ENCODE data around the gene RASSF3. TPM values are rescaled to one million over a fixed set of nuclear protein-coding genes. Genes with fewer than 3 reads are reported as not detected.
"Not testable (repeated sequence)": the region's sequence is repeated elsewhere in the genome, so short reads cannot be mapped to it uniquely, and the experiment has no call there.

RASSF3 gene
- total and polyA plus RNA-seq, 2 donors, result 9.4 to 22.8 TPM

DNA sequence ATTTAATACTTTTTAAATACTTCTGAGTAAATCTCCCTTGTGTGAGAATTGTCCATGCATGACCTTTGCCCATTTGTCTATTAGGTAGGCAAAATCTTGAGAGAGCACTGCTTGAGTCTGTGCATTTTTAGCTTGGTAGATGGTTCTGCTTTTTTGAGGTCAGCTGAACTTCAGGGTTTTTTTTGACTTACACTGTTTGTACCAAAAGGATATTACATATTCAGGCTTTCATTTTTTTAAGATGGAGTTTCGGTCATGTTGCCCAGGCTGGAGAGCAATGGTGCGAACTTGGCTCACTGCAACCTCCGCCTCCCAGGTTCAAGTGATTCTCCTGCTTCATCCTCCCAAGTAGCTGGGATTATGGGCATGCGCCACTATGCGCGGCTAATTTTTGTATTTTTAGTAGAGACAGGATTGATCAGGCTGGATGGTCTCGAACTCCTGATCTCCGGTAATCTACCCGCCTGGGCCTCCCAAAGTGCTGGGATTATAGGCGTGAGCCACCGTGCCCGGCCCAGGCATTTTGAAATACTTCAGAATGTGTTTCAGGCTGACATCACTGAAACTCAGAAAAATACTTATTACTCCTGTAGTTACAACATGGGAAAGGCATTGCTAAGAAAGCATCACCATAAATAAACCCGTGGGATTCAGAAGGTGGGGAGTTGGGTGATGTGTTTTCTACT lies 11.1 kb downstream of the RASSF3 start:
- Histone ChIP-seq H3K4me1 (ENCODE audit: control insufficient read depth in 2 of 2, insufficient read depth in 2 of 2, low read length in 2 of 2) (peaks cover 8 to 14% of the 10 kb centered on the region in 2 donors), H3K36me3 (ENCODE audit: control insufficient read depth in 2 of 2, insufficient read depth in 2 of 2, low read length in 1 of 2) (no peaks in the 10 kb centered on the region), H3K27me3 (ENCODE audit: control insufficient read depth in 2 of 2, insufficient read depth in 1 of 2, low read length in 1 of 2) (no peaks in the 10 kb centered on the region), H3K4me3 (ENCODE audit: low read length in 2 of 2) (no peak overlapping the region), H3K27ac (ENCODE audit: low read depth in 1 of 2, low read length in 1 of 2) (no peak overlapping the region), H3K9me3 (ENCODE audit: control insufficient read depth in 2 of 2, insufficient read depth in 1 of 2, low read length in 1 of 2) (no peaks in the 10 kb centered on the region)
- no peak for DNase-seq (ENCODE audit: low read depth in 6 of 9, low spot score in 9 of 9)
- 93% methylated on average over 13 of the region's 13 CpGs for WGBS

DNA sequence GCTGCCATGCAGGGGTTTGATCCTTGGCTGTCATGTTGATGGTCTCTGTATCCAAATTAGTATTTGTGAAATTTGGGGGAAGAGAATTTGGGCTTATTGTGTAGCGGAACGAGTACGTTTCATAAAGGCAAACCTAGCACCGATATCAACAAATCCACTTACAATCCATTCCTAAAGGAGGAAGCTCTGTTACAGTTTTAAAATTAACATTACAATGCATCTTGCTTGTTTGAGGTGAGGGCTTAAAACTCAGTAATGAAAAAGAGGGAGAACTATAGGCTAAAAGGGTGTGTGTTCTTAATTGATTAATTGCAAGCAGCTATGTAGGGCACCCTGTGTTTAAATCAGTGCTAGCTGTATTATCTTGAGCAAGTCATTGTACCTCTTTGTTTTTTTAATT lies 13.7 kb downstream of the RASSF3 start:
- Histone ChIP-seq H3K4me3 (ENCODE audit: low read length in 2 of 2) (no peak overlapping the region), H3K4me1 (ENCODE audit: control insufficient read depth in 2 of 2, insufficient read depth in 2 of 2, low read length in 2 of 2) (peaks cover 9 to 14% of the 10 kb centered on the region in 2 donors), H3K9me3 (ENCODE audit: control insufficient read depth in 2 of 2, insufficient read depth in 1 of 2, low read length in 1 of 2) (no peaks in the 10 kb centered on the region), H3K27ac (ENCODE audit: low read depth in 1 of 2, low read length in 1 of 2) (no peak overlapping the region), H3K36me3 (ENCODE audit: control insufficient read depth in 2 of 2, insufficient read depth in 2 of 2, low read length in 1 of 2) (peaks cover 0 to 2% of the 10 kb centered on the region in 2 donors), H3K27me3 (ENCODE audit: control insufficient read depth in 2 of 2, insufficient read depth in 1 of 2, low read length in 1 of 2) (no peaks in the 10 kb centered on the region)
- WGBS, result 97% methylated on average over 4 of the region's 4 CpGs
- DNase-seq (ENCODE audit: low read depth in 6 of 9, low spot score in 9 of 9), result no peak

DNA sequence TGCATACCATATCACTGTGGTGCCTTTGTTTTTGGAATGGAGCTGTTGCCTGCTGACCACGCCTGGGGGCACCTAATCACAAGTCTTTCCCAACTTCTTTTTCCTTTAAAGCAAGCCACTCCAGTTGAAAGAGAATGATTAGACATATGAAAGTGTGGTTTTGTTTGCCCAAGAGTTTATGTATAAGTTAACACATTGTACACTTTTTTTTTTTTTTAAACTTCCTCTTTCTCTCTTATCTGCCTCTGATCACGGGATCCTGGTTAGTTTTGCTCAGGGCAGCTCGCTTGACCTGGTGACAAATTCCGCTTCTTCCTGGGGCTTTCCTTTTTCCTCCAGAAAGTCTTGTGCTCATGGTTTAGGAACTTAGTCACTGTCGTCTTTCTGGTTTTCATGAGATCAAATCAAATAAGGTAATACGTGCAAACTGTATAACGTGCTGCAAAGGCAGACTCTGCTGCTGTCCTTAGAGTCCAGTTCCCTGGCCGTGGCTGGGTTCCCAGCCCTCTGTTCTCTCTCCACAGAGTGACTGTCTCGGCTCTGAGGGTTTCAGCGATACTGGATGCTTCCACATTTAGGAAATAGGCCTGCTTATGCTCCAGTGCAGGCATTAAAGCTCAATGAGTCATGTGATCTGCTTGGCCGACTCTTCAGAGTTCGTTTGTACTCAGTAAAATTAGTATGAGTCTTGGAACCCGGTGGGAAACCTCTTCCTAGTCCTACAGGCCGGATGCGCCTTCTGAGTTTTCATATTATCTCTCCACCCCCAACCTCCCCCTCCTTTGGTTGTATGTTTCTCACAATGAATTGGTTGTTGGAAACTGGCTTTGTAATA lies 15.2 kb downstream of the RASSF3 start:
- no peaks in the 10 kb centered on the region for H3K9me3 ChIP-seq (ENCODE audit: control insufficient read depth in 2 of 2, insufficient read depth in 1 of 2, low read length in 1 of 2)
- peak overlapping the region; percentile 70 to 75 for H3K27ac ChIP-seq (ENCODE audit: low read depth in 1 of 2, low read length in 1 of 2)
- WGBS, result 15% methylated on average over 15 of the region's 15 CpGs
- DNase-seq (ENCODE audit: low read depth in 6 of 9, low spot score in 9 of 9), result peak in 4 of 9 donors; percentile 10 to 43 (median 16)
- peaks cover 3 to 4% of the 10 kb centered on the region in 2 donors for H3K36me3 ChIP-seq (ENCODE audit: control insufficient read depth in 2 of 2, insufficient read depth in 2 of 2, low read length in 1 of 2)
- H3K4me3 ChIP-seq (ENCODE audit: low read length in 2 of 2), result peak overlapping the region; percentile 10 to 21
- H3K27me3 ChIP-seq (ENCODE audit: control insufficient read depth in 2 of 2, insufficient read depth in 1 of 2, low read length in 1 of 2), result no peaks in the 10 kb centered on the region
- peaks cover 9 to 14% of the 10 kb centered on the region in 2 donors for H3K4me1 ChIP-seq (ENCODE audit: control insufficient read depth in 2 of 2, insufficient read depth in 2 of 2, low read length in 2 of 2)

DNA sequence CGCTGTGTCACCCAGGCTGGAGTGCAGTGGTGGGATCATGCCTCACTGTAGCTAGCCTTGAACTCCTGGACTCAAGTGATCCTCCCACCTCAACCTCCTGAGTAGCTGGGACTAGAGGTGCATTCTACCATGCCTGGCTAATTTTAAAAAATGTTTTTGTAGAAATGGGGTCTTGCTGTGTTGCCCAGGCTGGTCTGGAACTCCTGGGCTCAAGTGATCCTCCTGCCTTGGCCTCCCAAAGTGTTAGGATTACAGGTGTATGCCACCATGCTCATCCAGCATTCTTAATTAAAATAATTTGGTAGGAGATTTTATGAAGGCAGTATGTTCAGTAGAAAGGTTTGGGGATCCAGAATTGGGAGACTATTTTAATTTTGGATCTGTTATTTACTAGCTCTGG lies 16.3 kb downstream of the RASSF3 start:
- peaks cover 9 to 14% of the 10 kb centered on the region in 2 donors for H3K4me1 ChIP-seq (ENCODE audit: control insufficient read depth in 2 of 2, insufficient read depth in 2 of 2, low read length in 2 of 2)
- H3K9me3 ChIP-seq (ENCODE audit: control insufficient read depth in 2 of 2, insufficient read depth in 1 of 2, low read length in 1 of 2); DNase-seq (ENCODE audit: low read depth in 6 of 9, low spot score in 9 of 9); H3K27ac ChIP-seq (ENCODE audit: low read depth in 1 of 2, low read length in 1 of 2); H3K4me3 ChIP-seq (ENCODE audit: low read length in 2 of 2); H3K36me3 ChIP-seq (ENCODE audit: control insufficient read depth in 2 of 2, insufficient read depth in 2 of 2, low read length in 1 of 2); H3K27me3 ChIP-seq (ENCODE audit: control insufficient read depth in 2 of 2, insufficient read depth in 1 of 2, low read length in 1 of 2): not testable (repeated sequence)
- 97% methylated on average over 1 of the region's 1 CpG for WGBS

DNA sequence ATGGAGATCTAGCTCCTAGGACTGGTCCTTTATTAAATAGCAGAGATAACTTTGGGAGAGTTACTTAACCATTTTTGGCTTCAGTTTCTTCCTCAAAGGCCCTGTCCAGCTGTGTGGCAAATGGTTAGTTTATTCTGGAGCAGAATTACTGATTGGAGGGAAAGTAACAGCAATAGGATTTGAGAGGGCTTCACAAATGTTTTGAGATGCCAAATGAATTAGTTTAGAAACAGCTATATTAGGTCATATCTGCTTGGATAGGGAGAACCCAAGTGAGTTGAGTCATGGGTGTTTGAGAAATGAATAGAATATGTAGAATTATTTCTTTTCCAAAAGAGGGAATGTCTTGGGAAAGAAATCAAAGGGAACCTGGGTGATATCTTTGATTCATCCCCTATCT lies 17.5 kb downstream of the RASSF3 start:
- Histone ChIP-seq H3K4me3 (ENCODE audit: low read length in 2 of 2) (no peak overlapping the region), H3K9me3 (ENCODE audit: control insufficient read depth in 2 of 2, insufficient read depth in 1 of 2, low read length in 1 of 2) (no peaks in the 10 kb centered on the region), H3K4me1 (ENCODE audit: control insufficient read depth in 2 of 2, insufficient read depth in 2 of 2, low read length in 2 of 2) (peaks cover 9 to 14% of the 10 kb centered on the region in 2 donors), H3K36me3 (ENCODE audit: control insufficient read depth in 2 of 2, insufficient read depth in 2 of 2, low read length in 1 of 2) (peaks cover 3 to 4% of the 10 kb centered on the region in 2 donors), H3K27ac (ENCODE audit: low read depth in 1 of 2, low read length in 1 of 2) (no peak overlapping the region), H3K27me3 (ENCODE audit: control insufficient read depth in 2 of 2, insufficient read depth in 1 of 2, low read length in 1 of 2) (no peaks in the 10 kb centered on the region)
- DNase-seq (ENCODE audit: low read depth in 6 of 9, low spot score in 9 of 9), result no peak

DNA sequence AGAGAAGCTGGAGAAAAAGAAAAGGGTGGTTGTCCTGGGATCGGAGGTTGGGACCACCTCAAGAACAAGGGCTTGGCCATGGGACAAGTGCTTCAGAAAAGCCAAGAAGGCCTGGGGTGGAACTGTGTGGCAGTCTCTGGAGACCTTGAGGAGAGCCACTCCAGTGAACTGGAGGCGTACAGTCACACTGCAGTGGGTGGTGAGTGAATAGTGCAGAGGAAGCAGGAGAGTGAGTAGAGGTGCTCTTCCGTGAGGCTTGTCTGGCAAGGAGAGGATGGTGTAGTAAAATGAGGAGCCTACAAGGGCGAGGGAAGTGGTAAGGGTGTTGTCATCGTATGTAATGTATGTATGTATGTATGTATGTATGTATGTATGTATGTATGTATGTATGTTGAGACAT lies 20.9 kb downstream of the RASSF3 start:
- Histone ChIP-seq H3K27ac (ENCODE audit: low read depth in 1 of 2, low read length in 1 of 2) (no peak overlapping the region), H3K4me1 (ENCODE audit: control insufficient read depth in 2 of 2, insufficient read depth in 2 of 2, low read length in 2 of 2) (peaks cover under 1 to 2% of the 10 kb centered on the region in 2 donors), H3K27me3 (ENCODE audit: control insufficient read depth in 2 of 2, insufficient read depth in 1 of 2, low read length in 1 of 2) (no peaks in the 10 kb centered on the region), H3K36me3 (ENCODE audit: control insufficient read depth in 2 of 2, insufficient read depth in 2 of 2, low read length in 1 of 2) (peaks cover 3 to 4% of the 10 kb centered on the region in 2 donors), H3K9me3 (ENCODE audit: control insufficient read depth in 2 of 2, insufficient read depth in 1 of 2, low read length in 1 of 2) (peaks cover 0 to 4% of the 10 kb centered on the region in 2 donors), H3K4me3 (ENCODE audit: low read length in 2 of 2) (no peak overlapping the region)
- no peak for DNase-seq (ENCODE audit: low read depth in 6 of 9, low spot score in 9 of 9)
- WGBS, result over 99% methylated on average over 5 of the region's 5 CpGs

DNA sequence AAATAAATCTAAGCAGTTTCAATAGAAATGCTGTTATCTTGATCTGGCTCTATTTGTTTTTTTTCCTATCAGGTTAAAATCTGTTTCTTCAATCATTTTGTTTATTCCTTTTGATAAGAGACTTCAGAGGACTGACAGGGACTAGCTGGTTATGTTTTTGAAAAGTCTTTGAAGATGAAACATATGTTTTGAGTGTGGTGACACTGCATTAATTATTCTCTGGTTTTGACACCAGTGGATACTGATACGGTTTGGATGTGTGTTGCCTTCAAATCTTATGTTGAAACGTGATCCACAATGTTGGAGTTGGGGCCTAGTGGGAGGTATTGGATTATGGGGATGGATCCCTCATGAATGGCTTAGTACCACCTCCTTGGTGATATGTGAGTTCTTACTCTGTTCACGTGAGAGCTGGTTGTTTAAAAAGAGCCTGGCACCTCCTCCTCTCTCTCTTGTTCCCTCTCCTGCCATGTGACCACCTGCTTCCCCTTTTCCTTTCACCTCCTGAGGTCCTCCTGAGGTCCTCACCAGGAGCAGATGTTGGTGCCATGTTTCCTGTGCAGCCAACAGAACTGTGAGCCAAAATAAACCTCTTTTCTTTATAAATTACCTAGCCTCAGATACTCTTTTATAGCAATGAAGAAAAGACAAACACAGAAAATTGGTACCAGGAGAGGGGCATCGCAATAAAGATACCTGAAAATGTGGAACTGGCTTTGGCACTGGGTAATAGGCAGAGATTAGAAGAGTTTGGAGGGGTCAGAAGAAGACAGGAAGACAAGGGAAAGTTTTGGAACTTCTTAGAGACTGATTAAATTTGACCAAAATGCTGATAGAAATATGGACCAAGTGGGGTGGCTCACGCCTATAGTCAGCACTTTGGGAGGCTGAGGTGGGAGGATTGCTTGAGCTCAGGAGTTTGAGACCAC lies 23.0 kb downstream of the RASSF3 start:
- Histone ChIP-seq H3K27ac (ENCODE audit: low read depth in 1 of 2, low read length in 1 of 2) (no peak overlapping the region), H3K9me3 (ENCODE audit: control insufficient read depth in 2 of 2, insufficient read depth in 1 of 2, low read length in 1 of 2) (peaks cover 0 to 4% of the 10 kb centered on the region in 2 donors), H3K36me3 (ENCODE audit: control insufficient read depth in 2 of 2, insufficient read depth in 2 of 2, low read length in 1 of 2) (peaks cover 3 to 4% of the 10 kb centered on the region in 2 donors), H3K27me3 (ENCODE audit: control insufficient read depth in 2 of 2, insufficient read depth in 1 of 2, low read length in 1 of 2) (no peaks in the 10 kb centered on the region), H3K4me3 (ENCODE audit: low read length in 2 of 2) (no peak overlapping the region), H3K4me1 (ENCODE audit: control insufficient read depth in 2 of 2, insufficient read depth in 2 of 2, low read length in 2 of 2) (no peaks in the 10 kb centered on the region)
- WGBS, result 97% methylated on average over 5 of the region's 5 CpGs
- DNase-seq (ENCODE audit: low read depth in 6 of 9, low spot score in 9 of 9), result no peak

DNA sequence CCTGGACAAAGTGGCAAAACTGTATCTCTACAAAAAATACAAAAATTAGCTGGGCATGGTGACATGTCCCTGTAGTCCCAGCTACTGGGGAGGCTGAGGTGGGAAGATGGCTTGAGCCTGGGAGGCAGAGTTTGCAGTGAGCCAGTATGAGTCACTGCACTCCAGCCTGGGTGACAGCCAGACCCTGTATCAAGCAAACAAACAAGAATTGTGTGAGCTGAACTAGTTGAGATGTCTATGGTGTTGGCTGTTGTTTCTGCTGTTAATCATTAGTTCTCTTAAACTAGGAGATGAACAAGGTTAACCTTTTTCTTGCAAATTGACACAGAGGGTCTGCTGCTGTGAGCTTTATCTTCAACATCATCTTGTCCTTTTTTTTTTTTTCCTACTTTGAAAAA lies 23.6 kb downstream of the RASSF3 start:
- H3K36me3 ChIP-seq (ENCODE audit: control insufficient read depth in 2 of 2, insufficient read depth in 2 of 2, low read length in 1 of 2), result peaks cover 3% of the 10 kb centered on the region in 2 donors
- H3K27me3 ChIP-seq (ENCODE audit: control insufficient read depth in 2 of 2, insufficient read depth in 1 of 2, low read length in 1 of 2), result no peaks in the 10 kb centered on the region
- no peak for DNase-seq (ENCODE audit: low read depth in 6 of 9, low spot score in 9 of 9)
- no peaks in the 10 kb centered on the region for H3K4me1 ChIP-seq (ENCODE audit: control insufficient read depth in 2 of 2, insufficient read depth in 2 of 2, low read length in 2 of 2)
- H3K4me3 ChIP-seq (ENCODE audit: low read length in 2 of 2), result no peak overlapping the region
- H3K9me3 ChIP-seq (ENCODE audit: control insufficient read depth in 2 of 2, insufficient read depth in 1 of 2, low read length in 1 of 2), result peaks cover 0 to 4% of the 10 kb centered on the region in 2 donors
- H3K27ac ChIP-seq (ENCODE audit: low read depth in 1 of 2, low read length in 1 of 2), result no peak overlapping the region

All from thymus (tissue), 11 donors.